ENCODE measurements around the gene AMBP. TPM values are rescaled to one million over a fixed set of nuclear protein-coding genes. Genes with fewer than 3 reads are reported as not detected.
A peak's percentile ranks its signal among the peaks of the same experiment; 100 is the strongest.

The AMBP gene
- total RNA-seq, 2 donors from 2014 or later = 1.5 to 5.7 TPM

- DNase-seq = no peak
- no peak overlapping the region for H3K27ac ChIP-seq
- no peaks in the 10 kb centered on the region for H3K9me3 ChIP-seq
- no peaks in the 10 kb centered on the region for H3K27me3 ChIP-seq
- TF ChIP-seq CTCF (IDR thresholded peaks at IDR 0.05) = no peak
- no peaks in the 10 kb centered on the region for H3K36me3 ChIP-seq
- H3K9ac ChIP-seq (ENCODE audit: low read depth in 2 of 2, low read length in 2 of 2) = no peak overlapping the region
- intact Hi-C loops (cut with DNase I) = no loop called here
- H3K4me3 ChIP-seq = no peak overlapping the region
- H3K4me1 ChIP-seq = no peaks in the 10 kb centered on the region
Observed at GRCh38 chr9:114114364-114114763, 36.3 kb upstream of the AMBP start.

GRCh38 chr9:114112778-114113584 is 34.9 kb upstream of the AMBP start:
- Histone ChIP-seq H3K4me1 (no peaks in the 10 kb centered on the region), H3K9me3 (no peaks in the 10 kb centered on the region), H3K4me3 (no peak overlapping the region), H3K27ac (no peak overlapping the region), H3K36me3 (no peaks in the 10 kb centered on the region), H3K27me3 (no peaks in the 10 kb centered on the region), H3K9ac (ENCODE audit: low read depth in 2 of 2, low read length in 2 of 2) (no peak overlapping the region)
- no peak for TF ChIP-seq CTCF (IDR thresholded peaks at IDR 0.05)
- DNase-seq = peak; percentile 64
- intact Hi-C loops (cut with DNase I) = no loop called here

- no peaks in the 10 kb centered on the region for H3K36me3 ChIP-seq
- H3K9me3 ChIP-seq = no peaks in the 10 kb centered on the region
- no peak overlapping the region for H3K4me3 ChIP-seq
- no peaks in the 10 kb centered on the region for H3K27me3 ChIP-seq
- no peak overlapping the region for H3K27ac ChIP-seq
- no peak overlapping the region for H3K9ac ChIP-seq (ENCODE audit: low read depth in 2 of 2, low read length in 2 of 2)
- H3K4me1 ChIP-seq = no peaks in the 10 kb centered on the region
- DNase-seq = no peak
- no peak for TF ChIP-seq CTCF (IDR thresholded peaks at IDR 0.05)
- intact Hi-C loops (cut with DNase I) = no loop called here
Observed at GRCh38 chr9:114112325-114112724, 34.2 kb upstream of the AMBP start.

- H3K36me3 ChIP-seq = no peaks in the 10 kb centered on the region
- no peaks in the 10 kb centered on the region for H3K27me3 ChIP-seq
- no peak overlapping the region for H3K9ac ChIP-seq (ENCODE audit: low read depth in 2 of 2, low read length in 2 of 2)
- no peak overlapping the region for H3K4me3 ChIP-seq
- TF ChIP-seq CTCF (IDR thresholded peaks at IDR 0.05) = no peak
- intact Hi-C loops (cut with DNase I) = no loop called here
- no peaks in the 10 kb centered on the region for H3K9me3 ChIP-seq
- no peak for DNase-seq
- no peak overlapping the region for H3K27ac ChIP-seq
- no peaks in the 10 kb centered on the region for H3K4me1 ChIP-seq
Observed at GRCh38 chr9:114110180-114110579, 32.1 kb upstream of the AMBP start.

- intact Hi-C loops (cut with DNase I) = loop anchor here (5.0 kb wide), 1 partner anchor 178 kb away; no protein-coding TSS in a partner anchor
- no peaks in the 10 kb centered on the region for H3K27me3 ChIP-seq
- TF ChIP-seq CTCF (IDR thresholded peaks at IDR 0.05) = no peak
- H3K36me3 ChIP-seq = no peaks in the 10 kb centered on the region
- no peak overlapping the region for H3K27ac ChIP-seq
- no peak for DNase-seq
- H3K9ac ChIP-seq (ENCODE audit: low read depth in 2 of 2, low read length in 2 of 2) = no peak overlapping the region
- H3K4me1 ChIP-seq = no peaks in the 10 kb centered on the region
- H3K9me3 ChIP-seq = no peaks in the 10 kb centered on the region
- H3K4me3 ChIP-seq = no peak overlapping the region
Observed at GRCh38 chr9:114109124-114109523, 31.0 kb upstream of the AMBP start.

Measured in colonic mucosa (tissue), 4 donors.